Panc1 (cell line): ENCODE results near the gene FAM50B. TPM values are rescaled to one million over a fixed set of nuclear protein-coding genes. Genes with fewer than 3 reads are reported as not detected.
"Not testable (repeated sequence)": the region's sequence is repeated elsewhere in the genome, so short reads cannot be mapped to it uniquely, and the experiment has no call there.

ENCODE experiments used
- ATAC-seq: fragments of 200-7000 bp; cut with Tn5 transposase; 2 replicates; pipeline ENCODE4 v1.9.1; 2020; ENCODE audit warnings: mild to moderate bottlenecking, moderate library complexity
- BruUV-seq: library from RNA; stranded (reverse); fragments of 400-500 nt; replicated peaks from 2 replicates; lab custom pipeline; 2021; lab: Mats Ljungman, UMichigan
- CTCF ChIA-PET: fragments of 300-600 bp; sonication (Branson Sonifier 250); formaldehyde crosslinking; loops from one replicate; lab custom pipeline; 2022; ENCODE audit warnings: antibody characterized with exemption; lab: Charles Lee
- POLR2A ChIA-PET: fragments of 300-600 bp; sonication (Branson Sonifier 250); formaldehyde crosslinking; loops from one replicate; lab custom pipeline; 2022; ENCODE audit warnings: antibody characterized with exemption; lab: Charles Lee
- DNase-seq: peaks from one replicate; pipeline ENCODE4 v3.0.0-alpha.2; 2010; ENCODE audit warnings: low read depth, low spot score
- H3K27ac ChIP-seq: 2 replicates; pipeline ENCODE4 v1.5.1; 2011; ENCODE audit warnings: mild to moderate bottlenecking, low read length, inconsistent platforms
- H3K27me3 ChIP-seq: fragments of 200-500 bp; sonication (Bioruptor generic); 2 replicates; pipeline ENCODE4 v1.6.0; 2014; ENCODE audit warnings: low read length, inconsistent platforms; ENCODE audit not compliant: control insufficient read depth, insufficient read depth
- H3K36me3 ChIP-seq: fragments of 200-500 bp; sonication (Bioruptor generic); 2 replicates; pipeline ENCODE4 v1.5.1; 2014; ENCODE audit warnings: inconsistent platforms, mild to moderate bottlenecking, low read length, moderate library complexity; ENCODE audit not compliant: control insufficient read depth, insufficient read depth
- H3K4me1 ChIP-seq: 2 replicates; pipeline ENCODE4 v1.5.1; 2011; ENCODE audit warnings: inconsistent platforms, mild to moderate bottlenecking, low read length, moderate library complexity; ENCODE audit not compliant: control insufficient read depth, insufficient read depth
- H3K4me3 ChIP-seq, 2 experiments: 2 replicates each; pipeline ENCODE4 v1.5.1; 2011 to 2012; ENCODE audit warnings: low read depth in 2 of 2, low read length in 2 of 2, mild to moderate bottlenecking in 2 of 2, inconsistent platforms in 1 of 2, moderate library complexity in 1 of 2
- H3K9me3 ChIP-seq: fragments of 200-500 bp; sonication (Bioruptor generic); 2 replicates; pipeline ENCODE4 v1.5.1; 2014; ENCODE audit warnings: low read depth, mild to moderate bottlenecking, inconsistent platforms, low read length, moderate library complexity; ENCODE audit not compliant: control insufficient read depth, insufficient read depth
- POLR2AphosphoS5 ChIP-seq: IDR thresholded peaks from 2 replicates; pipeline ENCODE4 v1.6.1; 2012; ENCODE audit warnings: mild to moderate bottlenecking, low read depth, low read length, moderate library complexity
- SIN3A ChIP-seq: IDR thresholded peaks from 2 replicates; pipeline ENCODE4 v1.6.1; 2012; ENCODE audit warnings: low read depth, mild to moderate bottlenecking, low read length, moderate library complexity, borderline replicate concordance; ENCODE audit not compliant: insufficient read depth
- TCF7L2 ChIP-seq: IDR thresholded peaks from 2 replicates; pipeline ENCODE4 v1.6.1; 2011; ENCODE audit warnings: mild to moderate bottlenecking, low read depth, low read length, inconsistent platforms
- in situ Hi-C: cut with HindIII; loops from 2 replicates; pipeline ENCODE4 v1.10.0; 2016; ENCODE audit warnings: low sequenced_read_pairs, low pct_unique_long_range_greater_than_20kb
- intact Hi-C: fragments of 100-400 bp; cut with micrococcal nuclease; formaldehyde crosslinking; loops from one replicate; pipeline ENCODE4 v1.10.0; 2022; ENCODE audit not compliant: unreplicated experiment
- total RNA-seq: library from RNA; stranded (reverse); gene quantifications from one replicate; pipeline ENCODE4 v1.2.1, GENCODE V29; 2021; ENCODE audit not compliant: unreplicated experiment
- TF ChIP-seq, protein P1 (sequence below), 2 experiments: IDR thresholded peaks; 2 replicates each; pipeline ENCODE4 v1.6.1; 2011 to 2012; ENCODE audit warnings: low read depth in 2 of 2, control low read depth in 1 of 2, low read length in 1 of 2, mild to moderate bottlenecking in 1 of 2, moderate library complexity in 1 of 2; ENCODE audit not compliant: insufficient read depth in 1 of 2
- TF ChIP-seq, protein P2 (sequence below): fragments of 450-650 bp; IDR thresholded peaks from 2 replicates; pipeline ENCODE4 v1.5.1; 2017; ENCODE audit warnings: mild to moderate bottlenecking

The FAM50B gene
- total RNA-seq, 1 experiment from 2014 or later: not detected

GRCh38 chr6:3862038-3862437 lies 12.9 kb downstream of the FAM50B start:
- no peaks in the 10 kb centered on the region for H3K4me1 ChIP-seq
- intact Hi-C loops (no loop called here), in situ Hi-C loops (no loop called here)
- CTCF ChIA-PET: no interaction called here
- H3K36me3 ChIP-seq: no peaks in the 10 kb centered on the region
- DNase-seq (no peak), ATAC-seq (no peak)
- no peak overlapping the region for H3K27ac ChIP-seq
- TF ChIP-seq SIN3A (no peak), POLR2AphosphoS5 (no peak), TCF7L2 (no peak)
- TF ChIP-seq, protein P1, sequence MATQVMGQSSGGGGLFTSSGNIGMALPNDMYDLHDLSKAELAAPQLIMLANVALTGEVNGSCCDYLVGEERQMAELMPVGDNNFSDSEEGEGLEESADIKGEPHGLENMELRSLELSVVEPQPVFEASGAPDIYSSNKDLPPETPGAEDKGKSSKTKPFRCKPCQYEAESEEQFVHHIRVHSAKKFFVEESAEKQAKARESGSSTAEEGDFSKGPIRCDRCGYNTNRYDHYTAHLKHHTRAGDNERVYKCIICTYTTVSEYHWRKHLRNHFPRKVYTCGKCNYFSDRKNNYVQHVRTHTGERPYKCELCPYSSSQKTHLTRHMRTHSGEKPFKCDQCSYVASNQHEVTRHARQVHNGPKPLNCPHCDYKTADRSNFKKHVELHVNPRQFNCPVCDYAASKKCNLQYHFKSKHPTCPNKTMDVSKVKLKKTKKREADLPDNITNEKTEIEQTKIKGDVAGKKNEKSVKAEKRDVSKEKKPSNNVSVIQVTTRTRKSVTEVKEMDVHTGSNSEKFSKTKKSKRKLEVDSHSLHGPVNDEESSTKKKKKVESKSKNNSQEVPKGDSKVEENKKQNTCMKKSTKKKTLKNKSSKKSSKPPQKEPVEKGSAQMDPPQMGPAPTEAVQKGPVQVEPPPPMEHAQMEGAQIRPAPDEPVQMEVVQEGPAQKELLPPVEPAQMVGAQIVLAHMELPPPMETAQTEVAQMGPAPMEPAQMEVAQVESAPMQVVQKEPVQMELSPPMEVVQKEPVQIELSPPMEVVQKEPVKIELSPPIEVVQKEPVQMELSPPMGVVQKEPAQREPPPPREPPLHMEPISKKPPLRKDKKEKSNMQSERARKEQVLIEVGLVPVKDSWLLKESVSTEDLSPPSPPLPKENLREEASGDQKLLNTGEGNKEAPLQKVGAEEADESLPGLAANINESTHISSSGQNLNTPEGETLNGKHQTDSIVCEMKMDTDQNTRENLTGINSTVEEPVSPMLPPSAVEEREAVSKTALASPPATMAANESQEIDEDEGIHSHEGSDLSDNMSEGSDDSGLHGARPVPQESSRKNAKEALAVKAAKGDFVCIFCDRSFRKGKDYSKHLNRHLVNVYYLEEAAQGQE (IDR thresholded peaks at IDR 0.05; ENCODE audit: insufficient read depth in 1 of 2, low read depth in 2 of 2, low read length in 1 of 2): no peak
- TF ChIP-seq, protein P2, sequence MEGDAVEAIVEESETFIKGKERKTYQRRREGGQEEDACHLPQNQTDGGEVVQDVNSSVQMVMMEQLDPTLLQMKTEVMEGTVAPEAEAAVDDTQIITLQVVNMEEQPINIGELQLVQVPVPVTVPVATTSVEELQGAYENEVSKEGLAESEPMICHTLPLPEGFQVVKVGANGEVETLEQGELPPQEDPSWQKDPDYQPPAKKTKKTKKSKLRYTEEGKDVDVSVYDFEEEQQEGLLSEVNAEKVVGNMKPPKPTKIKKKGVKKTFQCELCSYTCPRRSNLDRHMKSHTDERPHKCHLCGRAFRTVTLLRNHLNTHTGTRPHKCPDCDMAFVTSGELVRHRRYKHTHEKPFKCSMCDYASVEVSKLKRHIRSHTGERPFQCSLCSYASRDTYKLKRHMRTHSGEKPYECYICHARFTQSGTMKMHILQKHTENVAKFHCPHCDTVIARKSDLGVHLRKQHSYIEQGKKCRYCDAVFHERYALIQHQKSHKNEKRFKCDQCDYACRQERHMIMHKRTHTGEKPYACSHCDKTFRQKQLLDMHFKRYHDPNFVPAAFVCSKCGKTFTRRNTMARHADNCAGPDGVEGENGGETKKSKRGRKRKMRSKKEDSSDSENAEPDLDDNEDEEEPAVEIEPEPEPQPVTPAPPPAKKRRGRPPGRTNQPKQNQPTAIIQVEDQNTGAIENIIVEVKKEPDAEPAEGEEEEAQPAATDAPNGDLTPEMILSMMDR: no peak
- H3K4me3 ChIP-seq: no peak overlapping the region
- H3K27me3 ChIP-seq: no peaks in the 10 kb centered on the region
- POLR2A ChIA-PET: no interaction called here
- no TSS peak for BruUV-seq
- 0 out of 2 replicates have a peak, but pooled peaks cover 4% of the 10 kb centered on the region for H3K9me3 ChIP-seq

GRCh38 chr6:3863322-3863721 lies 14.1 kb downstream of the FAM50B start:
- H3K27ac ChIP-seq, CTCF ChIA-PET, H3K27me3 ChIP-seq, in situ Hi-C loops, ATAC-seq, H3K4me3 ChIP-seq, H3K9me3 ChIP-seq, H3K36me3 ChIP-seq, intact Hi-C loops, H3K4me1 ChIP-seq, BruUV-seq, DNase-seq: not testable (repeated sequence)
- POLR2A ChIA-PET: interaction anchor here (1.0 kb wide), 1 partner anchor 114 kb away, joined by 3 read pairs; no protein-coding TSS in a partner anchor

GRCh38 chr6:3865463-3865862 lies 16.3 kb downstream of the FAM50B start:
- Histone ChIP-seq H3K27me3 (no peaks in the 10 kb centered on the region), H3K36me3 (no peaks in the 10 kb centered on the region), H3K4me1 (no peaks in the 10 kb centered on the region), H3K4me3 (no peak overlapping the region), H3K27ac (no peak overlapping the region), H3K9me3 (0 out of 2 replicates have a peak, but pooled peaks cover 4% of the 10 kb centered on the region)
- no TSS peak for BruUV-seq
- TF ChIP-seq TCF7L2 (no peak), POLR2AphosphoS5 (no peak), SIN3A (no peak)
- TF ChIP-seq, protein P1 (IDR thresholded peaks at IDR 0.05; ENCODE audit: insufficient read depth in 1 of 2, low read depth in 2 of 2, low read length in 1 of 2): no peak
- TF ChIP-seq, protein P2: no peak
- in situ Hi-C loops (no loop called here), intact Hi-C loops (no loop called here)
- no peak for DNase-seq
- POLR2A ChIA-PET: no interaction called here
- CTCF ChIA-PET: no interaction called here
- no peak for ATAC-seq
